Measurements from ENCODE around the gene C3orf18.
A peak's percentile ranks its signal among the peaks of the same experiment; 100 is the strongest.
"Not testable (repeated sequence)": the region's sequence is repeated elsewhere in the genome, so short reads cannot be mapped to it uniquely, and the experiment has no call there.

C3orf18 gene

GRCh38 chr3:50523279-50523811 is 44.2 kb downstream of the C3orf18 start:
- DNase-seq (ENCODE audit: low spot score) = no peak

- DNase-seq (ENCODE audit: low spot score) = no peak
Measured at GRCh38 chr3:50521572-50521971, 46.0 kb downstream of the C3orf18 start.

GRCh38 chr3:50520849-50521248 is 46.7 kb downstream of the C3orf18 start:
- DNase-seq (ENCODE audit: low spot score) = no peak

- DNase-seq (ENCODE audit: low spot score) = peak; percentile 77
Measured at GRCh38 chr3:50519471-50520089, 48.0 kb downstream of the C3orf18 start.

- no peak for DNase-seq (ENCODE audit: low spot score)
Measured at GRCh38 chr3:50518436-50518835, 49.1 kb downstream of the C3orf18 start.

- DNase-seq (ENCODE audit: low spot score) = no peak
Measured at GRCh38 chr3:50517721-50518206, 49.8 kb downstream of the C3orf18 start.

- DNase-seq (ENCODE audit: low spot score) = peak; percentile 47
Measured at GRCh38 chr3:50516440-50516871, 51.1 kb downstream of the C3orf18 start.

GRCh38 chr3:50515565-50516439 is 51.7 kb downstream of the C3orf18 start:
- peak; percentile 84 for DNase-seq (ENCODE audit: low spot score)

- DNase-seq (ENCODE audit: low spot score) = not testable (repeated sequence)
Measured at GRCh38 chr3:50512908-50513307, 54.6 kb downstream of the C3orf18 start.

GRCh38 chr3:50512131-50512530 is 55.4 kb downstream of the C3orf18 start:
- DNase-seq (ENCODE audit: low spot score) = no peak

- DNase-seq (ENCODE audit: low spot score) = no peak
Measured at GRCh38 chr3:50510325-50510724, 57.2 kb downstream of the C3orf18 start.

- no peak for DNase-seq (ENCODE audit: low spot score)
Measured at GRCh38 chr3:50509715-50510114, 57.8 kb downstream of the C3orf18 start.

- no peak for DNase-seq (ENCODE audit: low spot score)
Measured at GRCh38 chr3:50508821-50509220, 58.7 kb downstream of the C3orf18 start.

All from iPS-NIHi11 (cell line).